Heart right ventricle (tissue), 16 donors: ENCODE results near the gene RALY. TPM values are rescaled to one million over a fixed set of nuclear protein-coding genes. Genes with fewer than 3 reads are reported as not detected.
A peak's percentile ranks its signal among the peaks of the same experiment; 100 is the strongest.

Experiments
- ATAC-seq, 8 donors: fragments of 200-7000 bp; cut with Tn5 transposase; one replicate each; pipeline ENCODE4 v1.9.1; 2020; ENCODE audit warnings: mild to moderate bottlenecking in 8 of 8, moderate library complexity in 8 of 8, moderate number of reproducible peaks in 1 of 8
- DNase-seq, 2 donors: peaks; one replicate each; pipeline ENCODE4 v3.0.0-alpha.2; 2020
- H3K27ac ChIP-seq, 10 donors: fragments of 200-600 bp; sonication (generic) in 2 of 10; one replicate each; pipeline versions ENCODE4 v1.5.0 to v1.8.0; 2020 to 2022; ENCODE audit warnings: mild to moderate bottlenecking in 3 of 10
- H3K27me3 ChIP-seq, 7 donors: fragments of 200-600 bp; one replicate each; pipeline ENCODE4 v1.8.0; 2021 to 2022; ENCODE audit warnings: mild to moderate bottlenecking in 2 of 7
- H3K36me3 ChIP-seq, 9 donors: fragments of 200-600 bp; sonication (generic) in 1 of 9; one replicate each; pipeline versions ENCODE4 v1.5.0 to v1.8.0; 2020 to 2022; ENCODE audit warnings: mild to moderate bottlenecking in 2 of 9
- H3K4me1 ChIP-seq, 9 donors: fragments of 200-600 bp; sonication (generic) in 1 of 9; one replicate each; pipeline versions ENCODE4 v1.5.0 to v1.8.0; 2020 to 2022; ENCODE audit warnings: mild to moderate bottlenecking in 4 of 9
- H3K4me3 ChIP-seq, 10 donors: fragments of 200-600 bp; sonication (generic) in 2 of 10; one replicate each; pipeline versions ENCODE4 v1.5.0 to v1.8.0; 2020 to 2022; ENCODE audit warnings: mild to moderate bottlenecking in 7 of 10, moderate library complexity in 2 of 10
- H3K9me3 ChIP-seq, 11 donors: fragments of 200-600 bp in 10 of 11; sonication (generic) in 2 of 11; one replicate each; pipeline versions ENCODE4 v1.5.0 to v1.8.0; 2013 to 2022; ENCODE audit warnings: mild to moderate bottlenecking in 2 of 11, control low read depth in 1 of 11, moderate library complexity in 1 of 11
- WGBS, 2 donors: extraction: QIAGEN DNeasy Blood & Tissue Kit; methylation state at CpG; one replicate each; pipeline ENCODE4 v1.1.7; 2013; ENCODE audit warnings: inconsistent platforms in 1 of 2; 5-methylcytosine and 5-hydroxymethylcytosine counted together
- intact Hi-C, 10 donors: fragments of 100-400 bp; cut with DNase I; formaldehyde crosslinking; loops; one replicate each; pipeline versions ENCODE4 v1.11.1 to v1.14.2; 2022
- polyA plus RNA-seq, 2 donors: library from polyadenylated mRNA; stranded (reverse); fragments of 200-250 nt; gene quantifications; one replicate each; pipeline ENCODE4 v1.2.3, GENCODE V29; 2013
- total RNA-seq, 10 donors: library from RNA; stranded (reverse); fragmentation: NEBNext Ultra II Directional in 3 of 10; extraction: Animal tissue kit (Norgen Biotek cat#: 25700) in 3 of 10; gene quantifications; one replicate each; pipeline versions ENCODE4 v1.2.1 to v1.2.4, GENCODE V29; 2021 to 2023
- TF ChIP-seq, protein P1 (sequence below), 9 donors: fragments of 200-600 bp; sonication (generic) in 2 of 9; IDR thresholded peaks; one replicate each; pipeline versions ENCODE4 v1.5.0 to v1.8.0; 2021 to 2022; ENCODE audit warnings: antibody characterized with exemption in 9 of 9, mild to moderate bottlenecking in 5 of 9, moderate library complexity in 1 of 9
- donor health status: Arrhythmogenic right ventricular cardiomyopathy.
- donor health status: ischemic (EF 13 %, LVEDD 7.1; RV severe dilation, severe dysfunction).
- donor health status: healthy with polysubstance abuse.
- donor health status: DM: no; HTN: yes; CAD: no.
- donor health status: DM: no; HTN: no; CAD: no.
- donor health status: ischemic (EF 25% LVEDD 6.9; RV normal size, moderate dysfunction).
- donor health status: ischemic (EF 25% LVEDD 5.7; RV mildly dilated, moderate dysfunction).
- donor health status: healthy.
- donor health status: DM: yes; HTN: yes; CAD: no.
- donor health status: Ischemic cardiomyopathy.
- donor health status: ischemic (EF 35%, LVEDD 5.7; RV mildly dilated, moderate dysfunction).
- donor health status: nonischemic (EF 11% LVEDD 7.7; RV severe dilation, severe dysfunction).
- donor health status: DM: yes; HTN: yes; CAD: no.
- donor health status: PGD.
- donor health status: ischemic (EF 29% LVEDD 5.4; RV normal size, mild dysfunction).
- donor health status: nonischemic (EF 23%, LVEDD 6.1; RV moderate dilation, normal function).

RALY gene
- total and polyA plus RNA-seq, 12 donors = 84.3 to 234 (median 104) TPM

DNA sequence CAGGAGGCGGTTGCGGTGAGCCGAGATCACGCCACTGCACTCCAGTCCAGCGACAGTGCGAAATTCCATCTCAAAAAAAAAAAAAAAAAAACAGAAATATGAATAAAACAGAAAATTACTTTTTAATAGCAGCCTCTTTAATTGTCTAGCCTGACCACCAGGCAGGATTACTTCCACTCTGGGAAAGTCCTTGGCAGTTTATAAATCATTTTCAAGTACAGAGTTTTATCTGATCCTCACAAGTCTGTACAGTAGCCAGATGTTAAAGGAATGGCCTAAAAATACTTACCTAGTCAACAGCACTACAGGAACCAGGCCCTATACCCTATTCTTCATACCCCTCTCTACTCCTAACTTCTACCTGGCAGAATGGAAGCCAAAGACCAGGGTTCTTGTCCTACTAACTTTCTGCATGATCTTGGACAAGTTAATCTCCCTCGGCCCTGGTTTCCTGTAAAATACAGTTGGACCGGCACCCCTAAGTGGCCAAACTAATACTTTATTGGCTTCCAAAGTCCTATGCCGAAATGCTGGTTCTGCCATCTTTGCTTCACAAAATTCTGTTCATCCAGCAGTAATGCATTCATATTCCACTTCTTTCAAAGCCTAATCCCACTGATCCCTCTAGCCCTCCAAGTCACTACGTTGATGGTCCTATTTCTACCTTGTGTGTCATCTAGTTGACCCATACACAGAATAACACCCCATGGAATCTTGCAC, 116.5 kb downstream of the RALY start:
- DNase-seq (no peak), ATAC-seq (no peak)
- TF ChIP-seq, protein P1, sequence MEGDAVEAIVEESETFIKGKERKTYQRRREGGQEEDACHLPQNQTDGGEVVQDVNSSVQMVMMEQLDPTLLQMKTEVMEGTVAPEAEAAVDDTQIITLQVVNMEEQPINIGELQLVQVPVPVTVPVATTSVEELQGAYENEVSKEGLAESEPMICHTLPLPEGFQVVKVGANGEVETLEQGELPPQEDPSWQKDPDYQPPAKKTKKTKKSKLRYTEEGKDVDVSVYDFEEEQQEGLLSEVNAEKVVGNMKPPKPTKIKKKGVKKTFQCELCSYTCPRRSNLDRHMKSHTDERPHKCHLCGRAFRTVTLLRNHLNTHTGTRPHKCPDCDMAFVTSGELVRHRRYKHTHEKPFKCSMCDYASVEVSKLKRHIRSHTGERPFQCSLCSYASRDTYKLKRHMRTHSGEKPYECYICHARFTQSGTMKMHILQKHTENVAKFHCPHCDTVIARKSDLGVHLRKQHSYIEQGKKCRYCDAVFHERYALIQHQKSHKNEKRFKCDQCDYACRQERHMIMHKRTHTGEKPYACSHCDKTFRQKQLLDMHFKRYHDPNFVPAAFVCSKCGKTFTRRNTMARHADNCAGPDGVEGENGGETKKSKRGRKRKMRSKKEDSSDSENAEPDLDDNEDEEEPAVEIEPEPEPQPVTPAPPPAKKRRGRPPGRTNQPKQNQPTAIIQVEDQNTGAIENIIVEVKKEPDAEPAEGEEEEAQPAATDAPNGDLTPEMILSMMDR (IDR thresholded peaks at IDR 0.05) = no peak
- 79 to 82% methylated on average over 10 of the region's 10 CpGs for WGBS, 2 donors
- Histone ChIP-seq H3K27me3 (no peaks in the 10 kb centered on the region), H3K9me3 (no peaks in the 10 kb centered on the region), H3K4me3 (peak overlapping the region in 8 of 10 donors; percentile 71 to 95 (median 86)), H3K4me1 (peaks cover 4 to 65% (median 43%) of the 10 kb centered on the region in 9 donors), H3K27ac (peak overlapping the region in 6 of 10 donors; percentile 94 to 98 (median 97)), H3K36me3 (peaks cover 0 to 36% (median 2%) of the 10 kb centered on the region in 9 donors)
- intact Hi-C loops = loop anchor here in 2 of 10 donors (2.0 to 5.0 kb wide), 2 partner anchors 21 to 118 kb away; partner anchors contain the start of gene RALY (in 1 of the 2)

DNA sequence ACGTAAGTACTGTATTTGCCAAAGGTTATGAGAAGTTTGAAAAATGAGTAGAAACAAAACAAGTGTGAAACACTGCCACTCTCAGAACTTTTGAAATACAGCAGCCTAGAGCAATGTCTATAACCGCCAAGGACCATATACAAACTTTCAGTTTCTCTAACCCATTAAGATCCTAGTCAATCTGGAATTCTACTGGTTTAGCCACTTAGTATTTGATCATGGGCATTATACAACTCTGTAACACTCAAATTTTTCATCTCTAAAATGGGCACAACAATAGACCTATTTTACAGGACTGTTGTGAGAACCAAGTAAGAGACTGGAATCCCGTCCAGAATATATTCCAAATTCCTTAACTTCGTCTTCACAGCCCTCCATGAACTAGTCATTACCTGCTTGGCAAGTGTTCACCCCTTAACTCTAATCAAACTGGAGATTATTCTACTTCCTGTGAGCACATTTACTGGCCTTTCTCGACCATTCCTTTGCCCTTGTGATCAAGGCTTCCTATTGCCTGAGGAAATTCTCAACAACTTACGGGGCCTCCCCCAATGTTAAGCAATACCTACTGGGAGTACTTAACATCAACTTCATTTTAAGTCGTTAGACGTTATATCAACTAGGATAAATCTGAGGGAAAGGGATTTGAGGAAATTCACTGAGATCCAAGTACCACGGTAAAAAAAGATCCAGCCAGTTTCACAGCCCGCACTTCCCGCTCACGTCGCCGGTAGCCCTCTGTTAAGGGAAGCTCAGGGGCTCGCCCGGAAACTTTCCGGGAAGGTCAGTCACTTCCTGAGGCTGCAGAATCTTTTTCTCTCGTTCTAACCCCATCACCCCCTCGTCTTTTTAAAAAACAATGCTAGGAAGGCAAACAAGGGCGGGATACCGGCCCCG, 117.3 kb downstream of the RALY start:
- TF ChIP-seq, protein P1 (IDR thresholded peaks at IDR 0.05) = peak in 1 of 9 donors; percentile 6
- ATAC-seq (peak in 2 of 8 donors; percentile 3 to 5), DNase-seq (peak in 1 of 2 donors; percentile 26)
- Histone ChIP-seq H3K27ac (peak overlapping the region; percentile 77 to 98 (median 94)), H3K4me1 (peaks cover 4 to 58% (median 43%) of the 10 kb centered on the region in 9 donors), H3K4me3 (peak overlapping the region; percentile 65 to 95 (median 80)), H3K9me3 (no peaks in the 10 kb centered on the region), H3K27me3 (no peaks in the 10 kb centered on the region), H3K36me3 (peaks cover 0 to 28% (median 0%) of the 10 kb centered on the region in 9 donors)
- intact Hi-C loops = loop anchor here in 2 of 10 donors (2.0 to 5.0 kb wide), 2 partner anchors 22 to 119 kb away; partner anchors contain the start of gene RALY (in 1 of the 2)
- 7 to 8% methylated on average over 22 of the region's 22 CpGs for WGBS, 2 donors

DNA sequence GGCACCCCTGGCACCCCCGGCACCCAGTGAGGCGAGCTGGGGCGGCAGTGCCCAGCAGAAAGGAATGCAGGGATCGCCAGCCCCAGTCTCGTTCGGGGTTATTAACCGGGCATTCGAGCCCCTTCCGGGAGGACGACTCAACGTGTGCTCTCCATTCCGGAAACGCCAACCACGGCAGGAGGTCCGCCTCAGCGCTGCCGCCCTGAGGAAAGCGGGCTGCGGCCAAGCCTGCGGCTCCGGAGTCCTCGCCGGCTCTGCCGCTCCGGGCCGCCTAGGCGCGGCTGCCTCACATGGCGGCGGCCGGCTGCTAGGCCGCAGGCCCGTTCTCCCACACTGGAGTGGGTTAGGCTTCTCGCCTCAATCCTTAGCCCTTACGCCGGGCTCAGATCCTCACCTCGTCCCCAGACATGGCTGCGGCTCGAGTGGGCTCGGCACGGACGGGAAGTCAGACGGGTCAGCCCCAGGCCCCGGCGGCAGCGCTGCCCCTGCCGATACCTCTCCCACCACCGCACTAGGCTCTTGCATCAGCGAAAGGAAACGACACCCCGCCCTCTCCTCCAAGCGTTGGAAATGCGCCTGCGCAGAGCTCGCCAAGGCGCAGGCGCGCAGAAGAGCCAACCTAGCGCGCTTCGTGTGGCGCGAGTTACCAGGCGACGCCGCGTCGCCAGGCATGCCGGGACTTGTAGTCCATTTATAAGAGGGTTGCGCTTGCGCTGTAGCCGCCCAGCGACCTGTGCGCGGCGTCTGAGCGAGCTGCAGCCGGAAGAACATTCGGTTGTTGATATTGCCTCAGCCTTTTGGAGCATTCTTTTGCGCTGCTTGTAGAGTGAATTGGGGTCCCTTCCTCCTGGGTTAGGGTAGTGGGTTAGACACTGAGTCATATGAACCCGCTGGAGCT, 118.2 kb downstream of the RALY start, which contains the start of gene EIF2S2:
Gene EIF2S2 (minus strand): TSS at position 542 of the 898 bp plus-strand sequence. CDS start 133 bp downstream, at position 409.
- TF ChIP-seq, protein P1 (IDR thresholded peaks at IDR 0.05) = no peak
- H3K36me3 ChIP-seq = peaks cover 0 to 23% (median 0%) of the 10 kb centered on the region in 9 donors
- no peaks in the 10 kb centered on the region for H3K9me3 ChIP-seq
- no peaks in the 10 kb centered on the region for H3K27me3 ChIP-seq
- intact Hi-C loops = loop anchor here in 2 of 10 donors (2.0 to 5.0 kb wide), 2 partner anchors 23 to 120 kb away; partner anchors contain the start of gene RALY (in 1 of the 2)
- DNase-seq = peak; percentile 94 to 96
- 0% methylated on average over 81 of the region's 81 CpGs for WGBS, 2 donors
- peak within 1 kb of the TSS; percentile 77 to 98 (median 94) for H3K27ac ChIP-seq
- peak; percentile 97 to 98 (median 98) for ATAC-seq
- peaks cover 4 to 50% (median 42%) of the 10 kb centered on the region in 9 donors for H3K4me1 ChIP-seq
- peak within 1 kb of the TSS; percentile 65 to 95 (median 80) for H3K4me3 ChIP-seq
